Stimulated activated CD8-positive, alpha-beta memory T cell treated with anti-CD3 and anti-CD28 coated beads, Interleukin-7, amount 100 ng/mL, for 48 hours (primary cell): ENCODE measurements around the gene AGFG1.

Experiments used
- DNase-seq, 2 donors: peaks; one replicate each; pipeline ENCODE4 v3.0.0-alpha.2; 2020; ENCODE audit warnings: low read depth in 1 of 2; ENCODE audit errors: extremely low read depth in 1 of 2

Gene AGFG1

DNA sequence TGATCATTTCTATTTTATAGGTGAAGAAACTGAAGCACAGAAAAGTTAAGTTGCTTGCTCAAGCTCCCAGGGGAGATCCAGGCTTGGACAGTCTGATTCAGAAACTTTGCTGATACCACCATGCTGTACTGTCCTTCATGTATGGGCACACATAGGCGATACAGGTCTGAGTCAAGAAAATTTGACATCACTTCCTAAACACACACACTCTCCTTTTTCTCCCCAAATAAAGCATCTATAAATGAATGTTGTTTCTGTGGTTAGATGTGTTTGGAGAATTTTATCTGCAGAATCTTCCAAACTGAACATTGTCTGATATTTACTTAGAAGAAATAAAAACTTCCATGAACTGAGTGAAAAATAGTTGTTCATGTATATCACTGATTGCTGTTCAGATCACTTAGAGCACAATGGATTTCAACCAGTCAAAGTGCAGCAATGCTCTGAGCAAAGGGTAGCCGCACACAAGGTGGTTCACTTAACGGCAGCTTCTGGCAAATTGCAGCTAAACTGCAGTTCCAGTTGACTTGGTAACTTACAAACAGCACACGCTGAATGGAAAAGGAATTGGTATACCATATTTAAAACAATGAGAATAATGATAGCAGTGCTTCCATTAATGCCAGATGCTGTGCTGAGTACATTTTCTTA lies 10.0 kb upstream of the AGFG1 start:
- no peak for DNase-seq

DNA sequence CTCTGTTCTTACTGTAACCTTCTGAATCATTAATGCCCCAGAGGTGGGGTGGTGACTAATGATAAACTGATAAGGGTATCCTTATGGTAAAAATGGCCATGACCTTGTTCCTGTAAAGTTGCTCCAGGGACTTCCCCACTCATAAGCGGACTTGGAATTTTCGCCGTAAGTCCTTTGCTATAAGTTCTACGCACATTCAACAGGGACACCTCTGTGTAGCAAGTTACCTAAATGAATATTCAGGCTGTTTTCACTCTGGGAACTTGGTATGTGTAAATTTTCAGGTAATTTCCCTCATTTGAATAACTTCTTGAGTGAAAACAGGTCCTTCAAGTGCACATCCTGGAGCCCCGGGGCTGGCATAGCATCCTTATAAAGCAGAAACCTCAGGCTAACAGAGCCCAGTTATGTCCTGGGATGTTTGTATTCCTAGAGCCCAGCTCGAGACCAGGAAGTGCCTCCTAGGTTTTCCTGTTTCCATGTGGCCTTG lies 9.4 kb upstream of the AGFG1 start:
- no peak for DNase-seq

DNA sequence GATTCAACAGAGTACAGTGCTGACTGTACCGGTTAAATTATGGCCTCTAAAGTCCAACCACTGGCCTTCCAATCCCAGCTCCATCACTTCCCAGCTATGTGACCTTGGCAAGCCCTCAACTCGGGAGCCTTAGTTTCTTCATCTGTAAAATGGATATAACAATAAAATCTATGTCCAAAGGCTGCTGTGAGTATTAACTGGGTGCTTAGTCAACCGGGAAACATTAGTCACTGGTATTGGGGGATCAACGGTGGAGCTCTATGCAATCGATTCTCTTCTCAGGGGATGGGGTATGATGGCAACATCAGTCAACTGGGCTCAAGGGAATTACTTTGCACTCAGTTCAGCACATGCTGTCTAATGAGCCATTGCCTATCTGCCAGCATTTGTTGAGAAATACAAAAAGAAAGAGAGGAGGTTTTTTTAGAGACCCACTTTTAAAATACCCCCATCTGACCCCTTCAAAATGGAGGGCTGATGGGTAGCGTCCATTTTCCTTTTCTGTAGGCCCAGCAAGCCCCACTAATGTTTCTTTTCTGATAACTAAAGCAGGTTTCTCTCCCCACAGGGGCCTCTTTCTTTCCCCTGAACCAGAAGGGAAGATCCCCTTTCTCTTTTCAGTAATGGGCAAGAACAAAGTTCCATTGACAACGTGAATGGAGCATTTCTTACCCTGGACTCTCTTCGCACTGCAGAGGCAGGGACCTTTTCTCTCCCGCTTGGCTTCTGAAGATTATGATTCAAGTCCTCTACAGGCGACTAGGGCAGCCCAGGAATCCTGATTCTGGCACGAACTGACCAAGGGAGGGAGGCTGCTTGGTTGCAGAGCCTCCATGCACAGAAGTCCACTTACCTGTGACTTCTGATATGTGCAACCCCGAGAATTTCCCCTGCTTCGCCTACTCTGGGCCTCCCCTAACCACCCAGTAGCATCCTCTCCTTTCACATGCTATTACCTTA lies 8.7 kb upstream of the AGFG1 start:
- no peak for DNase-seq

DNA sequence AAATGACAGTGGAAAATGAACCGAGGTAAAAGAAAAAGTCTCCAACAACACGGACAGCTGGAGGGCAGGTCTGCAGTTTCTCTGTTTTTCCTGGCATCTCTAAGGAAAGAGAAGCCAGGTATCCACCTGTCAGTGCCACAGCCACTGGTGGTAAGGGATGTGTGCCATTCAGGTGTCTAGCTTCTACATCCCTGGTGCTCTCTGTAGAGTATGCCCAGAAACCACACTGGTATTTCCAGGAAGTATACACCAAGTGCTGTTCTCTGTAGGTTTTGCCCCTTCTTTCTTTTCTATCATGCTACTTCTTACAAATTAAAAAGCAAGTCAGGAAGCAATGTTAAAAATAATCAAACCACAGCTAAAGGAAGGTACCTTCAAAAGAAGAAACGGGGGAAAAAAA lies 7.6 kb upstream of the AGFG1 start:
- no peak for DNase-seq

DNA sequence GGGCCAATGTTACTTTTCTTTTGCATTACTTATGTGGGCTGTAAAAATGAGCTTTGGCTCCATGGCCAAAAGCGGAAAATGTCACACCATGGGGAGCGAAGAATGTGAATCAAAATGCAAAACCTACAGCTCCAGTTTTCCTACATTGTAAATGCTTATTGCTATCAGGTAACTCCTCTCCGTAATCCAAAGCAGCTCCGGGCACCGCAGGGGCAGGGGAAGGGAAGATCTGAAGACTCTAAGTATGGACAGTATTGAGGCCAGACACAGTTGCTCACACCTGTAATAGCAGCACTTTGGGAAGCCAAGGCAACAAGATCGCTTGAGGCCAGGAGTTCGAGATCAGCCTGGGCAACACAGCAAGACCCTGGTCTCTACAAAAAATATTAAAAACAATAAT lies 7.1 kb upstream of the AGFG1 start:
- DNase-seq, result no peak

DNA sequence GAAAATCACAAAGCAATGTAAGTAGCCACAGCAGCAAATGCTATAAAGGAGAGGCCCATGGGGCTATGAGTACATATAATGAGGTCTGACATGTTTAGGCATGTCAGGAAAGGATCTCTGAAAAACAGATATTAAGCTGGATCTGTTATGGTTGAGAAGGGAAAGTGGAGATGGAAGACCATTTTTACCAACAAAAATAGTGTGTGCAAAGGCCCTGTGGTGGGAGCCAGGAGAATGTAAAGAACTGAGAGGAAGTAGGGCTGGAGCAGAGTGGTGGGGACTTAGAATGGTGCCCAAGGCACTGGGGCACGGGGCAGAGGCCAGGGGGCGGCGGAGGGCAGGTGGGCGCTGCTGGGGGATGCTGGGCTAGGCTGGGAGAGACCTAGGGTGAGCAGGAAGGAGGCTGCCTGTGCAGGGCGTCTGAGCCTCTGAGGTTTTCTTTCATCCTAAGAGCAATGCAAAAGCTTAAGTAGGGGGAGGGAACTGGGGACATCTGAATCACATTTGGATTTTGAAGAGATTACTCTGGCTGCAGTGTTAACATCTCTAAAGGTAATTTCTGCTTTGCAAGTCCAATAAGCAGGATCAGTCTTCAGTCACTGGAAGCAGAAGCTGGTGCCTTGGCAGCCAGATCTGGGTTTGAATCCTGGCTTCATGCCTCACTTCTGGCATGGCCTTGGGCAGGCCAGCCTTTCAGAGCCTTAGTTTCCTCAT lies 4.9 kb upstream of the AGFG1 start:
- DNase-seq, result no peak

DNA sequence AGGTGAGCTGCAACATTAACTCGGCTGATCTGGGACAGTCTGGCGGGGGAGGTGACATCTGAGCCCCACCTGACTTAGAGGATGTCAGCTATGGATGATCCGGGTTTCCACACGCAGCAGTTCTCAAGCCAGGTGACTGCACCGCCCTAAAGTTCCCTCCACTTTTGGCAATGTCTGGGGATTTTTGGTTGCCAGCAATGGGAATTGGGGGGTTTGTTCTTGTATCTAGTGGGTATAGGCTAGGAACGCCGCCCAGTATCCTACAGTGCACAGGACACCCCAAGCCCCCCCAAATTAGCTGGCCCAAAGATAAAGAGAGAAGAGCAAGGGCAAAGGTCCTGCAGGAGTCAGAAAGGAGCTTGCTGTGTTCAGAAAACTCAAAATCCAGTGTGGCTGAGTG lies 544 bp upstream of the AGFG1 start:
- DNase-seq, result no peak

DNA sequence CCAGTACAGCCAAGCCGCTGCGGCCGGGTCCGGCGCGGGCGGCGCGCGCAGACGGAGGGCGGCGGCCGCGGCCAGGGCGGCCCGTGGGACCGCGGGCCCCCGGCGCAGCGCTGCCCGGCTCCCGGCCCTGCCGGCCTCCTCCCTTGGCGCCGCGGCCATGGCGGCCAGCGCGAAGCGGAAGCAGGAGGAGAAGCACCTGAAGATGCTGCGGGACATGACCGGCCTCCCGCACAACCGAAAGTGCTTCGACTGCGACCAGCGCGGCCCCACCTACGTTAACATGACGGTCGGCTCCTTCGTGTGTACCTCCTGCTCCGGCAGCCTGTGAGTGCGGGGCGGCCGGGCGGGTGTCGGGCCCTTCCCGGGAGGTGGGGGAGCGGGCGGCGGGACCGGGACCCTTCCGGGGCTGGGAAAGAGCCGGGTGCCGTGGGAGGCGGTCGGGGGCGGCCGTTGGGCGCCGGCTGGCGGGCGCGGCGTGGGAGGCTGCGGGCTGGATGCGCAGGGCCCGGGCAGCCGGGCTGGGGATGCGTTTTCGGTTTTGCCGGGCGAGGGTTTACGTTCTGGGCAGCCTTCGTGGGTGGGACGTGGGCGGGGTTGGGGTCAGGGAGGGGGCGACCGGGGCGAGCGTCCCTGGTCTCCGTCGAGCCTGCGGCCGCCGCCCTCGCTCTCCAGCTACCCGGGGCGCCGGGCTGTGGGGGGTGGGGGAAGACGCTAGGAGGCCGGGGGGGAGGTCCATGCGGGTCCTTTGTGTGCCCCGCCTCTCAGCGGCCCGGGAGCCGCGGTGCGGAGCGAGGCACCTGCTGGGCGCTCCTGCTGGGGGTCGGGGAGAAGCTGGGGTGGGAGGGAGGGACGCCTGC lies 537 bp downstream of the AGFG1 start:
- DNase-seq, result no peak

DNA sequence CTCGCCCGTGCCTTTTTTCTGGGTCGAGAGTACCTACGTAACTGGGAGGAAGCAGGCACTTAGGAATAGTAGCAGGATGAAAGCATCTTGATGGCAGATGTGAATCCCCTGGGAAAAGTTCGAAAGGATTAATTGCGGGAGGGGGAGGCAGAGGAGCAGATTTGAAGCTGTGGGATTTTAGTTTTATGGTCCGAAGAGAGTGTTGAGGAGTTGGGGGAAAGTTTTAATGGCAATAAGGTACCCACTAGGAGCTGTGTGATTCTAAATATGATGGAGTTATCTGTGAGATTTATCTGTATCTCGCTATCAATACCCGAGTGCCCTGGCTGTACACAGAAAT lies 1.1 kb downstream of the AGFG1 start:
- no peak for DNase-seq

DNA sequence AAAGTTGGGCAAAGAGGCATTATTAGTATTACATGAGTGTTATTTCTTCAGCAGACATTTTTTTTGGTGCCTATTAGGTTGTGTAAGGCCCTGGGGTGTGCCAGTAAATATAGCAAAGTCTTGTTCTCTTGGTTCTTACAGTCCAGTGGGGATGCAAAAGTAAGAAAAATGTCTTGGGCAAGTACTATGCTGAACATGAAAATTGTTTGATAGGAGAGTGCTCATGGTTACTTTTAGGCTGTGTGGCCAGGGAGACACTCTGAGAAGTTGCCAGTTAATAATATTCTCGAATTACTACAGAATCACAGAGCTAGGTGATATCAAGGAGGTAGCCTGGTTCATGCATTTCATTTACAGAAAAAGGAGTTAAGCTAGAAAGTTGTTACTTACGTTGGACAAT lies 1.9 kb downstream of the AGFG1 start:
- DNase-seq, result no peak

DNA sequence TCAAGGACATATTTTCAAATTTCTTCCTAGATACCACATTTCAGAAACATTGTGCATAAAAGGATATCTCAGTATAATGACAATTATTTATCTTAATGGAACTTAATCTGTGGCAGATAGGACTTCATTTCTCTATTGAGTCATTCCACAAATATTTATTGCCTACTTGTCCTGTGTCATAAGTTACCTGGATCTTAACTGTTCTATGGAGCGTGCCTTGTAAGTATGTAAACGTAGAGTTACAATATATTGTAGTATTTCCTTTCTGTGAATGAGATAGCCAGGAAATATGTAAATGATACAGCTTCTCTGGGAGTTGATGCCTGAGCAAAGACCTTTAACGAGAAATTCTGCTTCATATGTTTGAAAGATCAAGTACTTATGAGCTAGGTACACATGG lies 2.5 kb downstream of the AGFG1 start:
- no peak for DNase-seq

DNA sequence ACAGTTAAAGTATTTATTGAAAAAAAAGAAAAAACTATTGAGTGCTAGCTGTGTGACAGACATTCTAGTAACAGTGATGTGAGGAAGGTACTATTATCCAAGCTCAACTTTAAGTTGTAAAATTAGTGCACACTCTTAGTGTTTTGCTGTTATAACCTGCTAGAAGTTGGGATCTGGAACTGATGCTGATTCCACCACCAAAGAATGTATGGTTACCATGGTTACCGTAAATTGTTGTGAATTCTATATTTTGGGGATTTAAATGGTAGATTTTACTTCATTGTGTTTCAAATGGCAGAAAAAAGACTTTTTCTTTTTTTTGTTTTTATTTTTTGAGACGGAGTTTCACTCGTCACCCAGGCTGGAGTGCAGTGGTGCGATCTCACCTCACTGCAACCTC lies 5.3 kb downstream of the AGFG1 start:
- DNase-seq, result no peak

DNA sequence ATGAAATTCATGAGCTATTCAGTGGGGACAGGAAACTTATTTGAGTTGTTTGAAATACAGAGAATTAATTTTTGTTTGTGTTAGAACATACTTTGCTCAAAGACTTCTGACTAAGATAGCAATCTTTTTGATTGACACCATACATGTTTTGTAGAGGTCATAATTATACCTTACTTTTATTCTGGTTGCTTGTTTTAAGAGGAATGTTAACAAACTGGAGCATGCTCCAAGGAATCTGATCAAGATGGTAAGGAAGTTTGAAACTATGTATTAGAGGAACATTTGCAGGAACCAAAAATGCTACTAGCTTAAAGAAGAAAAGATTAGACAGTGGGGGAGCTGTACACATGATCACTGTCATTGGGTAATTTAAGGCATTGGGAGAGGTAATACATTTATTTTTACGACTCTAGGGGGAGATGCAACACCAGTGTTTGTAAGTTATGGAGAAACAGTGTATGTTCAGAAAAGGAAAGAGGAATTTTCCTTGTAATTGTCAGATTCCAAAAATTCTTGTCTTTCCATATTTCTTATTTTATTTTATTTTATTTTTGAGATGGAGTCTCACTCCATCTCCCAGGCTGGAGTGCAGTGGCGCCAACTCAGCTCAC lies 8.0 kb downstream of the AGFG1 start:
- no peak for DNase-seq

DNA sequence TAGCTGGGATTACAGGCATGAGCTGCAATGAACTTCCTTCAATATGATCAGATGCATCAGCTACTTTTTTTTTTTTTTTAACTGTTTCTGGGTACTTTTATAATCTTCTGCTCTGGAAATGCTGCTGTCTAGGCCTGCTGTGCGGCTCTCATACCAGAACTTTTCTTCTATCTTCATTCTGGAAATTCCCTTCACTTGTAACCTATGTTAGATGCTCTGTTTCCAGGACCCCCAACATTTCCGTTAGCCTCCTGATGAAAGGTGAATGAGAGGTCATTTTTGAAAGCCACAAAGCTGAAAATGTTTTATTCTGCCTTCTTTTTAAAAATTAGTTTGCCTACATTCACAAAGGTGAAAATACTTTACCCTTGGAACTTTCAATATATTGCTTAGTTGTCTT lies 8.6 kb downstream of the AGFG1 start:
- DNase-seq, result no peak

DNA sequence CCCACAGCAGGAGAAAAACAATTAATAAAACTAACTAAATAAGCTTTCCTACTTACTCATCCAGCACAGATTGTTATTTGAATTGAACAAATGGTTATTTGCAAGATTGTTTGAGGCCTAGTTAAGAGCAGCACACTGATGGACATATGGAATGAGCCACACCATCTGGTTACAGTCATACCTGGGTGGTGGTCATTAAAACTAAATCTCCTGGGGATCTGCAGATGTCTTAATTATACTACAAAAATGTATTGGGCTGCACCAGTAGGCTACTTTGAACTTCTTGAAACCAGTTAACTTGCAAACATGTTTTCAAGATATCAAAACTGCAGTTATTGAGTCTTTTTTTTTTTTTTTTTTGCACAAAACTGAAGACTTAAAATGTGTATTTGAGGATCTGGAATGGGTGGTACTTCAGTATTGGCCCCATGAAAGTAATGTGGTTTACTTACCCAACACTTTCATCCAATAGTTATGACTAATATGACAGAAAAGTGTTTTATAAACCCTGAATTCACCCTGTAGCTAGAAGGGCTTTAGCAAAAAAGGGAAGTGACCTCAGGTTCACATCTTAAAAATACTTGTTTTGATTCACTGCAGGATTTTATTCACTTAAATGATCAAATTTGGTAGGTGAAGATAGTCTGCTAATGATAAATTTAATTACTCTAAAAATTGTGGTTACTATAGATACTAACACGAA lies 10.8 kb downstream of the AGFG1 start:
- no peak for DNase-seq

DNA sequence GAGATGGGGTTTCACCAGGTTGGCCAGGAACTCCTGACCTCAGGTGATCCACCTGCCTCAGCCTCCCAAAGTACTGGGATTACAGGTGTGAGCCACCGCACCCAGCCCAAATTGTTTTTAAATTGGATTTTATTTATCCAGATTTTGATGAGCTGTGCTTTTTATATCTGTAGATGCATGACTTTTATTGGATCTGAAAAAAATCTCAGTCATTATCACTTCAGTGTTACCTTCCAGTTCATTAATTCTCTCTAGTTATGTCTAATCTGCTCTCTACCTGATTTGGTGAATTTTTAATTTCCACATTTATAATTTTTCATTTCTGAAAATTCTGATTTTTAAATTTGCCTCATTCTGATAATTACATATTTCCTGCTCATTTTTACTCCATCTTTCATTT lies 13.5 kb downstream of the AGFG1 start:
- DNase-seq, result no peak

DNA sequence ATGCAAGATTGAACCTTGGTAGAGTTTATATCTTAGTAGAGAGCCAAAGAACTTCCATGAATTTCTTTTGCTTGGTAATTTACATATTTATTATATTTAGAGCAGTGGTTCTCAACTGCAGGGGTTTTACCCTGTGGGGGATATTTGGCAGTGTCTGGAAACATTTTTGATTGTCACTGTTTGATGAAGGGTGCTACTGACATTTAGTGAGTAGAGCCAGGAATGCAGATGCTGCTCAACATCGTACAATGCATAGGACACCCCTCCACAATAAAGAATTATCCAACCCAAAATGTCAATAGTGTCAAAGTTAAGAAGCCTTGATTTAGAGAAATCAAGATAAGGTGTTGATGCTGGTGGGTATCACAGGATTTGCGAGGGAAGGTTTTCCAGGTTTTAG lies 14.7 kb downstream of the AGFG1 start:
- DNase-seq, result no peak

DNA sequence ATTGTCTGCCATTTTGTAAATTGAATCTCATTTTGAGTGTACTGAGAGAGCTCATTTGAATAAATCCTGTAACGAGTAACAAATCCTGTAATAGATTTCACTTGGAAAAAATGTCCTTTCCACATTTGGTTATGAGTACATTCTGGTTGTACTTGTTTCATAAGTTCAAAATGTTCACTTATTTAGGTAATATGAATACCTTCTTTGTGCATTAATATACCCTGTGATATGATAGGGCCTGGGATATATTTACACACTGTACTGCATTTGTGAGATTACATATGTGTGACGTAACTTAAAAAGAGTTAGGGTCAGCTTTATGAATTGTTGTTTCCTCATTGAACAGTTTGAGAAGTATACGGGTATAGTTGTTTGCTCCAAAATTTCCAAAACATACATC lies 16.1 kb downstream of the AGFG1 start:
- no peak for DNase-seq

DNA sequence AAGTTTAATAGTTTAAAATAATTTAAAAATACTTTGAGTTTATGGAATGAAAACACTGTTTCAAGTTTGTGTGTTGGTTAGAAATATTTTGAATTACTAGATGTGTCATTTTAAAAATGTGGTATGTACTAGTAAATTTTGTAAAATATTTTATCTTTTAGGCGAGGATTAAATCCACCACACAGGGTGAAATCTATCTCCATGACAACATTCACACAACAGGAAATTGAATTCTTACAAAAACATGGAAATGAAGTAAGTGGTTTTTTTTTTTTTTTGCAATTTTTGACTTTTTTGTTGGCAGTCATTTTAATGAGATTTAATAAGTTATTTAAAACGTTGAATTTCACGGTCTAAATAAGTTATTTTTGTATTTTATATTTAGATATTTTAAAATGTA lies 19.4 kb downstream of the AGFG1 start:
- DNase-seq, result no peak

DNA sequence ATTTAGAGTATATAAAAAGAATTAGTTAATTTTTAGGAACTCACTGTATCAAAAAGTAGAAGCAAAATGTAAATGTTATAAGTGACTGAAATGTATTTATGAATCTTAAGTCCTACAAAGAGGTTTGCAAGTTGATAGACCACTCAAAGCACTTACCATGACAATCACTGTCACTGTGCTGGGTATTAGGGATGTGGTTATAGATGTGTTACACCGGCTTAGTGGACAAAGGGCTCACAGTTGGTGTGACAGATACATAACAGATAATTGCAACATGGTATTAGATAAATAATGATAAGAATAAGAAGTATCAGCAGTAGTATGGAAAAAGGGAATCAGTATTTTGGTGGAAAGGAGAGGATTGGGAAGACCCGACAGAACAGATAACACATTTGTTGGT lies 21.6 kb downstream of the AGFG1 start:
- no peak for DNase-seq
